ENCODE results near the gene GPC5.

DNA sequence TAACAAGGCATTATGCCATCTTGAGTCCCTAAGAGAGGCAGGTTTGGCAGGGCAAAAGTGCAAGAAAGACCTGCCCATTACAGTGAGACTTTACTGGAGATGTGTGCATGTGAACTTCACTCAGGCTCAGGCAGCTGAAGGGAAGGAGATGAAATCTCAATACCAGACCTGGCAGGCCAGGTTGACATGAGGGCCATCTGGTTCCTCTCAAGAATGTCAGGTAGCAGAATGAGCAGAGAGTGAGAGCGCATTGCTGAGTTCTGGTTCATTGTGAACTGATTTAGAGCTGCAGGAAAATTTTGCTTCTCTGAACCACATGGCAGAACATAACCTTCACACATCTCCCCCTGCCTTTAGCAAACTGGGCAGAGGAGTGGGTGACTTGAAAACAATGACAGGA, 406.3 kb downstream of the GPC5 start:
- no peak for TF ChIP-seq RCOR1 (IDR thresholded peaks at IDR 0.05; ENCODE audit: low read depth, low read length)
- TF ChIP-seq, protein P1, sequence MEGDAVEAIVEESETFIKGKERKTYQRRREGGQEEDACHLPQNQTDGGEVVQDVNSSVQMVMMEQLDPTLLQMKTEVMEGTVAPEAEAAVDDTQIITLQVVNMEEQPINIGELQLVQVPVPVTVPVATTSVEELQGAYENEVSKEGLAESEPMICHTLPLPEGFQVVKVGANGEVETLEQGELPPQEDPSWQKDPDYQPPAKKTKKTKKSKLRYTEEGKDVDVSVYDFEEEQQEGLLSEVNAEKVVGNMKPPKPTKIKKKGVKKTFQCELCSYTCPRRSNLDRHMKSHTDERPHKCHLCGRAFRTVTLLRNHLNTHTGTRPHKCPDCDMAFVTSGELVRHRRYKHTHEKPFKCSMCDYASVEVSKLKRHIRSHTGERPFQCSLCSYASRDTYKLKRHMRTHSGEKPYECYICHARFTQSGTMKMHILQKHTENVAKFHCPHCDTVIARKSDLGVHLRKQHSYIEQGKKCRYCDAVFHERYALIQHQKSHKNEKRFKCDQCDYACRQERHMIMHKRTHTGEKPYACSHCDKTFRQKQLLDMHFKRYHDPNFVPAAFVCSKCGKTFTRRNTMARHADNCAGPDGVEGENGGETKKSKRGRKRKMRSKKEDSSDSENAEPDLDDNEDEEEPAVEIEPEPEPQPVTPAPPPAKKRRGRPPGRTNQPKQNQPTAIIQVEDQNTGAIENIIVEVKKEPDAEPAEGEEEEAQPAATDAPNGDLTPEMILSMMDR (IDR thresholded peaks at IDR 0.05), result no peak

Measured in A549 (cell line).